Thoracic aorta (tissue), 2 donors: ENCODE results near the gene ANKRD52. TPM values are rescaled to one million over a fixed set of nuclear protein-coding genes. Genes with fewer than 3 reads are reported as not detected.

Experiments
- ATAC-seq: fragments of 150-250 bp; one replicate; pipeline ENCODE4 v1.8.0; 2017; ENCODE audit warnings: low read depth; ENCODE audit not compliant: insufficient number of reproducible peaks, low FRiP score
- DNase-seq: peaks from one replicate; pipeline ENCODE4 v3.0.0-alpha.2; 2020; ENCODE audit warnings: low spot score
- H3K27ac ChIP-seq, 2 donors: fragments of 200-600 bp; sonication (generic); 1 replicate in 1 of 2; 2 replicates in 1 of 2; pipeline ENCODE4 v1.5.1; 2016; ENCODE audit warnings: mild to moderate bottlenecking in 2 of 2, moderate library complexity in 2 of 2
- H3K27me3 ChIP-seq: fragments of 200-600 bp; sonication (generic); replicated peaks from 2 replicates; pipeline ENCODE4 v1.6.0; 2016; ENCODE audit warnings: mild to moderate bottlenecking; ENCODE audit not compliant: insufficient read depth
- H3K36me3 ChIP-seq: fragments of 200-600 bp; sonication (generic); one replicate; pipeline ENCODE4 v1.5.1; 2016
- H3K4me1 ChIP-seq, 2 donors: fragments of 200-600 bp; sonication (generic); 1 replicate in 1 of 2; 2 replicates in 1 of 2; pipeline versions ENCODE4 v1.5.1 to v1.6.0; 2016; ENCODE audit warnings: low read depth in 2 of 2, mild to moderate bottlenecking in 1 of 2; ENCODE audit not compliant: control insufficient read depth in 1 of 2
- H3K4me3 ChIP-seq: fragments of 200-600 bp; sonication (generic); 2 replicates; pipeline ENCODE4 v1.5.1; 2016; ENCODE audit warnings: mild to moderate bottlenecking
- H3K9me3 ChIP-seq: fragments of 200-600 bp; sonication (generic); 2 replicates; pipeline ENCODE4 v1.5.1; 2016
- total RNA-seq, 2 donors: library from RNA; depleted of rRNA; stranded (reverse); fragments of >200 nt; gene quantifications; one replicate each; pipeline versions ENCODE4 v1.1.0 to v1.2.3, GENCODE V29; 2016
- TF ChIP-seq, protein P1 (sequence below): fragments of 200-600 bp; sonication (generic); IDR thresholded peaks from one replicate; pipeline ENCODE4 v1.5.1; 2019; ENCODE audit warnings: antibody characterized with exemption

The ANKRD52 gene
- total RNA-seq, 2 donors from 2014 or later: 30.9 to 36.3 TPM

DNA sequence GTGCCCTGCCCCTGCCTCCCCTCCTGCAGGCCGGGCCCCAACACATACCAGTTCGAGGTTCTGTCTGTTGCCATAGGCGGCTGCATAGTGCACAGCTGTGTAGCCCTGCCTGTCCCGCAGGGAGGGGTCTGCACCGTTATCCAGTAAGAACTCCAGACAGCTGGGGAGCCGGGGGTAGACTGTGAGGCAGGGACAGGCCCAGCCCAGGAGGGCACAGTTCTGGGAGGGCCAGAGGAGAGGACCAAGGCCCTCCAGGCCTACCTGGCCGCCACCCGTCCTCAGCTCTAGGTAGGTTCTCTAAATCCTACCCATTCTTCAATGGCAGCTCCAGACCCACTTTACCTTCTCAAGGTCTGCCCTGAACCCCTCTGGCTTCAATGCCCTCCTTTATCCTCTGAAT, 9.5 kb downstream of the ANKRD52 start:
- Histone ChIP-seq H3K27ac (no peak overlapping the region), H3K4me3 (no peak overlapping the region), H3K27me3 (no peaks in the 10 kb centered on the region), H3K9me3 (no peaks in the 10 kb centered on the region), H3K36me3 (peaks cover 85% of the 10 kb centered on the region), H3K4me1 (no peaks in the 10 kb centered on the region)
- DNase-seq (no peak), ATAC-seq (no peak)
- TF ChIP-seq, protein P1, sequence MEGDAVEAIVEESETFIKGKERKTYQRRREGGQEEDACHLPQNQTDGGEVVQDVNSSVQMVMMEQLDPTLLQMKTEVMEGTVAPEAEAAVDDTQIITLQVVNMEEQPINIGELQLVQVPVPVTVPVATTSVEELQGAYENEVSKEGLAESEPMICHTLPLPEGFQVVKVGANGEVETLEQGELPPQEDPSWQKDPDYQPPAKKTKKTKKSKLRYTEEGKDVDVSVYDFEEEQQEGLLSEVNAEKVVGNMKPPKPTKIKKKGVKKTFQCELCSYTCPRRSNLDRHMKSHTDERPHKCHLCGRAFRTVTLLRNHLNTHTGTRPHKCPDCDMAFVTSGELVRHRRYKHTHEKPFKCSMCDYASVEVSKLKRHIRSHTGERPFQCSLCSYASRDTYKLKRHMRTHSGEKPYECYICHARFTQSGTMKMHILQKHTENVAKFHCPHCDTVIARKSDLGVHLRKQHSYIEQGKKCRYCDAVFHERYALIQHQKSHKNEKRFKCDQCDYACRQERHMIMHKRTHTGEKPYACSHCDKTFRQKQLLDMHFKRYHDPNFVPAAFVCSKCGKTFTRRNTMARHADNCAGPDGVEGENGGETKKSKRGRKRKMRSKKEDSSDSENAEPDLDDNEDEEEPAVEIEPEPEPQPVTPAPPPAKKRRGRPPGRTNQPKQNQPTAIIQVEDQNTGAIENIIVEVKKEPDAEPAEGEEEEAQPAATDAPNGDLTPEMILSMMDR: no peak

DNA sequence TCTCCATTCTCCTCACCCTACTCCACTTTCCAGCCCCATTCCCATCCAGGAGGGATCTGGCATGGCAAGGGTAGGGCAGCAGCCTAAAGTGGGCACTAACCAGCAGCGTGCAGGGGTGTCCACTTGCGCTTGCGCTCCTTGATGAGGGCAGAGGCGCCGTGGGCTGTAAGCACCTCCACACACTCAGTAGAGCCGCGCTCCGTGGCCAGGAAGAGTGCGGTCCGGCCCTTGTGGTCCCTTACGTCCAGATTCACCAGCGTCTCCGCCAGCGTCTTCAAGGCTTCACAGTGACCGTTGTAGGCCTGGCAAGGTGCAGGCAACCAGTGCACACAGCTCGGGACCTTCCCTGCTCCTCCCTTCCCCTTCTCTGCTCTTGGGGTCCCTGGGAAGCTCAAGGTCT, 10.3 kb downstream of the ANKRD52 start:
- DNase-seq (no peak), ATAC-seq (no peak)
- Histone ChIP-seq H3K27me3 (no peaks in the 10 kb centered on the region), H3K27ac (no peak overlapping the region), H3K9me3 (no peaks in the 10 kb centered on the region), H3K4me3 (no peak overlapping the region), H3K4me1 (no peaks in the 10 kb centered on the region), H3K36me3 (peaks cover 85% of the 10 kb centered on the region)
- TF ChIP-seq, protein P1: no peak

DNA sequence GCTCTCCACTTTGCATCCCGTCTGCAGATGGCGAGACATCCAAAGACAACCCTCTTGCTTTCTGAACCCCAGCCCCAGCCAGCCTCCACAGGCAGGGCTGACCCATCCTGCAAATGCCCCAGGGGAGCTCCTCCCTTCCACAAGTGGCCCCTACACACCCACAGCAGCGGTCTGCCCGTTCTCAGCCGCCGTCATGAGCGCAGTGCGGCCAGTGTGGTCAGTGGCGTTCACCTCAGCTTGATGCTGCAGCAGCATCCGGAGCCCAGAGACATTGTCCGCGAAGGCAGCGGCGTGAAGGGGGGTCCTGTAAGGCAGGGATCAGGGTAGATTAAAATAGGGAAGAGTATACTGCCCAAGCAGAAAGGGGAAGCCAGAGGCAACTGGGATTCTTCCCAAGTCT, 13.7 kb downstream of the ANKRD52 start:
- Histone ChIP-seq H3K4me1 (no peaks in the 10 kb centered on the region), H3K9me3 (no peaks in the 10 kb centered on the region), H3K4me3 (no peak overlapping the region), H3K36me3 (peaks cover 82% of the 10 kb centered on the region), H3K27me3 (no peaks in the 10 kb centered on the region), H3K27ac (no peak overlapping the region)
- ATAC-seq: no peak
- TF ChIP-seq, protein P1: no peak
- no peak for DNase-seq

DNA sequence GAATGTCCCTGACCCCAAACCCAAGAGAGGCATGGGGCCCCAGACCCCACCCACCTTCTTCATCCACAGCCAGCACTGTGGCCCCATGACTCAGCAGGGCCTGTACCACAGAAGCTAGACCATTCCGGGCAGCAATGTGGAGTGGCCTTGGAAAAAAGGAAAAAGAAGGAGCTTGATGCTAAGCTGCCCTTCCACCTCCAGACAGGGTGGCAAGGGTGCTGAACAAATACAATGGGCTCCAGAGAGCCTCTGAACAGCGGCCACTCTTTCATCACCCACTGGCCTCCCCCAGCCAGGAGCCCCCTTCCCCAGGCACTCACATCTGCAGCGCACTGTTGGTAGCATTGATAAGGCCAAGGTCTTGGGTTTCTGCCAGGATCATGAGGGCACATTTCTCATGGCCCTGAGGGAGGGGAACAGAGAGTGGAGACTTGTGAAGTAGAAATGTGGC, 14.4 kb downstream of the ANKRD52 start:
- H3K9me3 ChIP-seq: no peaks in the 10 kb centered on the region
- H3K4me1 ChIP-seq: no peaks in the 10 kb centered on the region
- TF ChIP-seq, protein P1: no peak
- H3K36me3 ChIP-seq: peaks cover 83% of the 10 kb centered on the region
- ATAC-seq: no peak
- DNase-seq: no peak
- H3K27me3 ChIP-seq: no peaks in the 10 kb centered on the region
- H3K4me3 ChIP-seq: no peak overlapping the region
- no peak overlapping the region for H3K27ac ChIP-seq

DNA sequence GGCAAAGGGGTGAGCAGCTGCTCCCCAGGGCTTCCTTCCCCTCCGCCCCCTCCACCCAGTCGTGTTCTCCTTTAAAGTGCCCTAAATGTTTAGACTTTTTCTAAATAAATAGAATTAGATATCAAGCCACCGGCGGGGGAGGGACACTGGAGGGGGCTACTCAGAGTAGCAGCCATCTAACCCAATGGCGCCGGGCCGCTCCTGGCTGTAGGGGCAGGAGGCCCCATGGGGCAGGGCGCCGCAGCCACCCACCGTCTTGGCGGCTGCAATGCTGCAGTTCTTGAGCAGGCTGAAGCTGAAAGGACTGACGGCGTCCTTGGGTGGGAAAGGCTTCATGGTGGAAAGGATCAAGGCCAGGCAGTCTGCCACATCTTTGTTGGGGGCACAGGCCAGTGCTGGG, 15.2 kb downstream of the ANKRD52 start:
- Histone ChIP-seq H3K4me1 (no peaks in the 10 kb centered on the region), H3K36me3 (peaks cover 75% of the 10 kb centered on the region), H3K4me3 (no peak overlapping the region), H3K9me3 (no peaks in the 10 kb centered on the region), H3K27ac (no peak overlapping the region), H3K27me3 (no peaks in the 10 kb centered on the region)
- DNase-seq (no peak), ATAC-seq (no peak)
- TF ChIP-seq, protein P1: no peak
